CD4-positive, alpha-beta T cell treated with Interleukin-6 at 100 ng/mL for 8 hours (primary cell): ENCODE measurements around the gene TMED7.
A peak's percentile ranks its signal among the peaks of the same experiment; 100 is the strongest.

Source experiments
- DNase-seq: peaks from one replicate; pipeline ENCODE4 v3.0.0-alpha.2; 2020; ENCODE audit warnings: mixed read lengths, low spot score

Gene TMED7

DNA sequence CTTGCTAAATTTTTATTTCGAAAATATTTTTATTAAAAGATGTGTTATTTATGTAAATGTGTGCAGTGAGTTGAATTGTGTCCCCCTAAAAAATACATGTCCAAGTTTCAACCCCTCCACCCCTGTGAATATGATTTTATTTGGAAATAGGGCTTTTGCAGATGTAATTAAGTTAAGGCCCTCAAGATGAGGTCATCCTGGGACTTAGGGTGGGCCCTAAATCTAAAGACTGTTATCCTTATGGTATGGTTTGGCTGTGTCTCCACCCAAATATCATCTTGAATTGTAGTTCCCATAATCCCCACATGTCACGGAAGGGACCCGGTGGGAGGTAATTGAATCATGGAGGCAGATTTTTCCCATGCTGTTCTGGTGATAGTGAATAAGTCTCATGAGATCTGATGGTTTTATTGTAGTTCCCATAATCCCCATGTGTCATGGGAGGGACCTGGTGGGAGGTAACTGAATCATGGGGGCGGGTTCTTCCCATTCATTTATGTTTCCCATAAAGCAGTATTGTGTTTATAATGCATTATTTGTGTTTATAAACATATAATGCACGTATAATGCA is 1.5 kb upstream of the TMED7 start:
- no peak for DNase-seq

DNA sequence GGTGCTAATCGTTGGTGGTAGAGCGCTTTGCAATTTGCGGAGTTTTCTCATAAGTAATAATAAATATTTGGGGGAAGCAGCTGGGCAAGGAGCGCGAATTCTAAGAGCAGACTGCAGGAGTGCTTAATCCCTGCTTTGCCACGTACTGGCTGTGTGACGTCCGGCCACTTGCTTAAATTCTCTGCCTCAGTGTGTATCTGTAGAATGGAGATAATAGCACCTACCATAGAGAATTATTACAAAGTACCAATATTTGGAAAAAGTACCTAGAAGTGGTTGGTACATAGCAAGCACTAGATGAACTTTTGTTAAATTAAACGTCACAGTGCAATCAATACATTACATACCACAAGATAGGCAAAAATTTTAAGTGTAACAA is 598 bp upstream of the TMED7 start:
- DNase-seq: no peak

DNA sequence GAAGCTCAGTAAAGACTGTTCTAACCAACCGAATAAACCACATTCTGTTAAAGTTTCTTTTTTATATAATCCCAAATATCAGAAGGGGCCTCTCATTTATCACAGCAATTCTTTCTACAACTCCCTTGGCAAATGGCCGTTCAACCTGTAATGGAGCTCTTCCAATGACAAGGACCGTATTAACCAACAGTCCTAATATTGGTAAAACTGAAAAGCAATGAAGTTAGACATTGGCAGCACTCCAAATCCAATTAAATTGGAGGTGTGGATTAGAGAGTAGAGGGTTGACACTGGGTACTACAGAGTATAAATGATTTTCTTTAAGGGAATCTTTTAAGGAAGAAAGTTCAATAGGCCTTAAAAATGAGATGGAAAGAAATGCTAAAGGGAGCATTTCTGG is 842 bp downstream of the TMED7 start:
- DNase-seq: no peak

DNA sequence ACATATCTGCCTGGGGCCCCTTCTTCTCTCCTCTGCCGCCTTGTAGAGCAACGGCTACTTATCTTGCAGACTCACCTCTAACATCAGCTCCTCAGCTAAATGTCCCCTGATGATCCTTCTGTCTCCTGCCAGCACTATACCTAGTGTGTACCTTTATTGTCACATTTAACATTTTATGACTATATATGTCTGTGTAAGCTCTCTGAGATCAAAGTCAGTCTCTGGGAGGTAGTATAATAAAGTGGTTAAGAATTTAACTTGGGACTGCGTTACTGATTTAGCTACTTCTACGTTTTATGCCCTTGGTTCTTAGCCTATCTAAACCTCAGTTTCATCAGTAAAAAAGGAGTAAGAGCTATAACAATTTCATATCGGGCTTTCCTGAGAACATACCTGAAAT is 2.2 kb downstream of the TMED7 start:
- no peak for DNase-seq

DNA sequence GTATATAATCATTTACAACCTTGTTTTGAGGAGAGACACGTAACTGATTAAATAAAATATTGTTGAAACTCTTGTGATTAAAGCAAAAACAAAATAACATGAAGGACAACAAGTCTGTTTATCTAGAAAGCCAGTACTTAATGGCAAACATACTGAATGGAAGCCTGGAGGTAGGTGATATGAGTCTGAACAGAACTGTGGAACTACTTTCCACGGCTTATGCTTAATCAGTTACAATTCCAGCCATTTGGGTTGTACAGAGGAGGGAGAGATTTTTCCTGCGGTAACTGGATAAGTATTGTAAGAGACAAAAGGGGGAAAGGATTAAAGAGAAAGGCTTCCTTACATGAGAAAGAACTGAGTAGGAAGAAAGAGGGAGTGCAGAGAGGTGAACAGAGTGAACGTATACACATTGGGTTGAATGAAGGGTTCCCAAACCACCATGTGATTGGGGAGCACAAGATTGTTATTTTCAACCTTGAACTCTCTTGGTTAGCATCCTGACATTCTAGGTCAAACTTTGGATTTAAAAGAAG is 4.4 kb downstream of the TMED7 start:
- no peak for DNase-seq

DNA sequence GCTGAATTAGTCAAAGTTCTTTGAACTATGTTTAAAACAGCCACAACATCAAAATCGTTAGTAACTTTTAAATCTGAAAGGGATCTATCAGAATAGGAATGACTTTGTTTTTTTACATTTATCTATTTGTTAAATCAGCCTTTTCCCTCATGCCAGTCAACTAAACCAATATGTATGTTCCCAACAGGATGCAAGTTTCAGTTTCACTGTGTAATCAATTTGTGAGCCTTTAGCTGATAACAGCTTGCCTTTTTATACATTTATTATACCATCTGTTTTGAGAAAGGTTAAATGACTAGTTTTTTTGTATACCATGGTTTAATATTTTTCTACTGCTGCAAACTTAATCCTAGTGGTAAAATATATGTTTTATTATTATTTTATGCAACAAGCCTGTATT is 8.9 kb downstream of the TMED7 start:
- DNase-seq: no peak

DNA sequence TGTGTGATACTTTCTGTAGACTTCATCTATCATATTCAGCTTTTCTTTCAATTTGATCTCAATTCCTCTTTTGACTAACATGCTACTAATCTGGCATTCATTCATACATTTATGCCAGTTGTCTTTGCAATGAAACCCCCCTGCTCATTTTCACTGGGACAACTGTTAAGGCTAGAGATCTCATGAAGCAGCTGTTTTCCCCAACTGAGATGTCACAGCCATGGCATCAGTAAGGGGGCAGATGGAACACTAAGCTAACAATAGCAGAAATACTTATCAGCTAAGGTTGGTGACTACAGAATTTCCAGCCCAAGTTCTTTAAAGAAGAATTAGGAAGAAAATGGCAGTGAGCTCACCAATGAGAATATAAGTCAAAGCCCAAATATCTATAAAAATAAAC is 9.4 kb downstream of the TMED7 start:
- no peak for DNase-seq

DNA sequence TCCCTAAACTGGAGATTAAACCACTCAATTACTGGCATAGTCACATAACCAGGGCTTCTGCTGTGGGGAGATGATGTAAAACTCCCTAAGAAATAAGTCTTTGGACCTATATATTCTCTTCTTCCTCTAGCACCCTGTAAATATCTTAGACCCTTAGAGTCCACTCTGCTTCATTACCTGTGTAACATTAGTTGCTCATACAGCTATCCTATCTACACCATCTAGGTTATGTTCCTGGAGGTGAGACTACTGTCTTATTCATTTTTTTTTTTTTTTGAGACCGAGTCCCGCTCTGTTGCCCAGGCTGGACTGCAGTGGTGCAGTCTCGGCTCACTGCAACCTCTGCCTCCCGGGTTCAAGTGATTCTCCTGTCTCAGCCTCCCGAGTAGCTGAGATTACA is 14.0 kb downstream of the TMED7 start:
- no peak for DNase-seq

DNA sequence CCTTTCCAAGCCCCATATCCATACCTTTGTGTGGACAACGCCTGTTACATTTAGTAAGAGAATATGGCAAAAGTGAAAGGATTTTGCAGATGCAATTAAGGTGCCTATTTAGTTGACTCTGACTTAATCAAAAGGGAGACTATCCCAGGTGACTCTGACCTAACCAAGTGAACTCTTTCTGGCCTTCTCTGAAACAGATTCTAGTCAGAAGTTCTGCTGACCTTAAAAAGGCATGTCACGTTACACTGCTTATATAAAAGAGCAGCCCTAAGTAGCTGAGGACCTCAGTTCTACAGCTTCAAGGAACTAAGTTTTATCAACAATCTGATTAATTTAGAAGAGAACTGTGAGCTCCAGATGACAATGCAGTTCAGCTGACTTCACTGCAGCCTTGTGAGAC is 17.9 kb downstream of the TMED7 start:
- no peak for DNase-seq

DNA sequence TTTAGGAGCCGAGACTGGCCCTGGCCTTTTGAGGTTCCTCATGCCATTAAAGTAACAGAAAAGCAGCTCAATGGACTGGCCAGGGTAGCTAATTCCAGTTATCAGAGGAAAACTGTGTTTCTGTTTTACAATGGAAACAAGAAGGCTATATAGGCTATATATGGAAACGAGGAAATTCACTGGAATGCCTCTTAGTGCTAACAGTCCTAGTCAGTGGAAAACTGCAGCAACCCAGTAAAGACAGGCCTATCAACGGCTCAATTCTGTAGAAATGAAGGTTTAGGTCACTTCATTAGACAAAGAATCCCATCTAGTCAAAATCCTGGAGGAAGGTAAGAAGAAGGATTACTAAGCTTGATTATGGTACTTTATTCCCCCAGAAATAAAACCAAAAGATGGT is 20.4 kb downstream of the TMED7 start:
- no peak for DNase-seq

DNA sequence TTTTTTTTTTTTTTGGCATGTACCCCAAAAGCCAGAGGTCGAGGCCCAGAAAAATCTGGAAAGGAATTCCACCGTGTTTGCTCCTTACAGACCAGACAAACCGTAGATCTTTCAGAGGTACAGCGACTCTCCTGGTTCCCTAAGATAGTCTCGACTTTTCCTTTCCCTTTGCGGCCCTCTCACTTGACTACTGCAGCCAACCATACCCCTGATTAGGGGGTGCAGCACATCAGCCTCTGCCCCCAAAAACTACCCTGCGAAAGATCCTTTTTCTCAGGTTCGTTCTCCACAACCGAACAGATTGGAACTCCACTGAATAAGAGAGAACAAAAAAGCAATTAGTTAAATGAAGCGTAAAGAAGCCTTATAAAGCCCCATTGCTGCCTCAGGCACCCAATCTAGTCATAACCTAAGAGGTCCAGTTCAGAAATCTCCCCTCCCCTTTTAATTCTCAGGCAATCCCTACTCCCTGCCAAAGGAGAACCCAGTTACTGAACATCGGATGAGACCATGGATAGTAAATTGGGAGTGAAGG is 23.2 kb downstream of the TMED7 start:
- DNase-seq: no peak

DNA sequence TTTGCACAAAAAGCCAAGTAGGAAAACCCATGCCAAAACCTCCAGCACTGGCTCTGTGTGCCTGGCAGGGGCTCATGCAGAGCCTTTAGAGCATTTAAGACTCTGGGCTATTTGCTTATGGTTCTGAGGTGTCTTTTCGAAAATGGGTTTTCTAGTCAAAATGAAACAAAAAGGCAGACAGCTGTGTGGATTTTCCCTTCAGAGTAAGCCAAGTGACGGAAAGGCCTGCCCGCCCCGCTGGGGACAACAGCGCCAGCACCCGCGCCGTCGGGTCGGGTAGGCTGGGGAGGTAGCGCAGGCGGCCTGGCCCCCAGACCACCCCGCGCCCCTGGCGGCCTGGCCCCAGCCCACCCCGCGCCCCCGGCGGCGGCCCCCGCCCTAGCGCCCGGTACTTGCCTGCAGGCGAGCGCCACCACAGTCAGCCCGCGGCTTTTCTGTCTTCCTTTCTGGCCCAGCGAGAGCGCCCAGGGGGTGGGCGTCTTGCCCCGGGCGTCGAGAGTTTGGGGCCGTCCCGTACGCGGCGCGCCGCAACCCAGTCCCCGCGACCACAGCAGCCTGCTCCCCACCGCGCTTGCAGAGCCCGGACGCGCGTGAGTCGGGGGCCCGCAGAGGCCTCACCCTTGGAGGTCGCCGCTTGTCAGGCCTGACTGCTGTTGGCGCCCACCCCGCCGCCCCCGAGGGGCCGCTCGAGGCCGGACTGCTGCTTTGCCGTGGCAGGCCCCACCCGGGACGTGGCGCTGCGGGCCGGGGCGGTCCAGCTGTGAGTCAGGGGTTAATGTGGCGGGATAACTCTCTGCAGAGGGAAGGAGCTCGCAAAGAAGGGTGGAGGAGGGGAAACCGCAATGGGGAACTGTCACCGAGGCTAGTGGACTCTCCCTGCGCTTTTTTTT is 23.9 kb downstream of the TMED7 start, which contains the start of gene TICAM2:
Gene TICAM2 (minus strand): TSS at position 779 of the 890 bp plus-strand sequence. CDS start 21,223 bp downstream, outside the sequence.
- DNase-seq: peak; percentile 36

DNA sequence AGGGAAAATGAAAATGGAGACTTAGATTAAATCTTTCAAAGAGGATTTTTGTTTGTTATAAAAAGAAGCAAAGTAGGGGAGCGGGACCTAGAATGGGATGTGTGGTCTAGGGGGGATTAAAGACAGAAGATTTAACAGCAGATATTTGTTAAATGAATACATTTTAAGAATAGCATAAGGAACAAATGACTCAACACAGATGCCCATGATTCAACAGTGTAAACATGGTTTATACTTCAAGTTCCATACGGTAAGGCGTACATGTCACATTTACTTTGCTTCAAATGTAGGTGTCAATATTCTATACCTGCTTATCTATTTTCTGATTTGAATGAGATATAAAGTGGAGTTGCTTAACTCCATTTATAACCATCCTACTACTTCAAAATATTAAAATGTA is 25.1 kb downstream of the TMED7 start:
- DNase-seq: no peak

DNA sequence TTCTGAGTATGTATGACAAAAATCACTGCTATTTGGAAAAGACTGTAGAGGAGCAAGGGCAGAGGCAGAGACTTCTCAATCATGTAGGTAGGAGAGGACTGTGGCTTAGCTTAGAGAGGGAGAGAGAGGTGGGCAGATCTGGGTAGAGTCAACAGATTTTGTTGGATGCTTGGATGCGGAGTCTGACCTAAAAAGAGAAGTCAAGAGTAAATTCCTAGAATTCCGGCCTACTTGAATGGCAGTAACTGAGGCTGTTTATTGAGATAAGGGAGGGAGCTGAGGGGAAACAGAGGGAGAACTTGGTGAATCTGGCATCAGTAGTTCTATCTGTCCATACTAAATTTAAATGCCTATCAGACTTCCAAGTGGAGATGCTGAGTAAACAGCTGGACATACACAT is 25.9 kb downstream of the TMED7 start:
- DNase-seq: no peak

DNA sequence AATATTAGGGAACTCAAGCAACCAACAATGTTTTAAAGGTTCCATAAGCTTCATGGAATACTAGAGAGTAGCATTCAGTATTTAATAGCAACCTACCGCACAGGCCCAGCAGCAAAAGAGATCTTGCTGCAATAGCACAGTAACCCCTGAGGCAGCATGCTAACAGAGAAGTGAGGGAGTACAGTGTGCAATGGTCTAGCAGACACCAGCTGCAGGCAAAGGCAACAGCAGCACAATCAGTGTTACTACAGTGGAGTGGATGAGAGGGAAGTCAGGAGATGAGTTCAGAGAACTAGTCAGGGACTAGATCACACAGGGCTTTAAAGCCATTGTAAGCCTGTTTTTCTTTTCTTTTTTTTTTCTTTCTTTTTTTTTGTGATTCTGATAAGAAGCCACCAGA is 26.3 kb downstream of the TMED7 start:
- no peak for DNase-seq

DNA sequence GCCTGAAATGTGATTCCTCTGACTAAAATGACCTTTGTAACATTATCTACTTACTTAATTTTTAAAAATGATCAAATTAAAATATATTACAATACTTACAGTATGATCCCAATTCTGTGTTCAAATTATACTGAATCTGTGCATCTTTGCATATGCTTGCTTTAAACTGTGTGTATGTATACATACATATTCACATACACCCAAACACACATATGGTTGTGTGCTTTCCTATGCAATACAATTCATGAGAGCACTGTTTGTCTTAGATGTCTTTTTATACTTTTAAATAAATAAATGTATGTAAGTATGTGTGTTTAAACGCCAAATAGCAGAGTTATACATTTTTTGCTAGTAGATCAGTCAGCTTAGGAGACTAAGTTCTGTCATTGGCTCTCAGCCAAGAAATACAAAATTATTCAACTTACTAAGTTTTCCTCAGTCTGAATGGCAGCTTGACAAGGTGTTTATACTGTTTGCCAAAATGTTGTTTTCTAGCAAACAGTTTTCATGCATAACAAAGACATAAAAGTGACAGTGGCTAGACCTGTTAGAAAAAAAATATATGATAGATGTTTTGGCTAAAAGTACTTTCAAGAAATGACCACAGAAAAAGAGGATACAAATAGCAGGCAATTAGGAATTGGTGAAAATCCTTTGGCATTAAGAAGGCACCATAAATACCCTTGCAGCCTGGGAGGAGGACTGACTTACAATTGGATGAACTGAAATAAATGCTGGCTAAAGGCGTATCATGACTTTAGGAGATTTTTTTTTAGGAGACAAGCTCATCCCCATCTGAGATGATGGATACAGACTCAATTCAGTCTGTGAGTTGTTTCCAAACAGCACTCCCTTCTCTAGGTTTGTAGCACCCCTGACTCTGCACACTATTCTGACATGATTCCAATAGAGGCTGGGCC is 31.4 kb downstream of the TMED7 start:
- no peak for DNase-seq

DNA sequence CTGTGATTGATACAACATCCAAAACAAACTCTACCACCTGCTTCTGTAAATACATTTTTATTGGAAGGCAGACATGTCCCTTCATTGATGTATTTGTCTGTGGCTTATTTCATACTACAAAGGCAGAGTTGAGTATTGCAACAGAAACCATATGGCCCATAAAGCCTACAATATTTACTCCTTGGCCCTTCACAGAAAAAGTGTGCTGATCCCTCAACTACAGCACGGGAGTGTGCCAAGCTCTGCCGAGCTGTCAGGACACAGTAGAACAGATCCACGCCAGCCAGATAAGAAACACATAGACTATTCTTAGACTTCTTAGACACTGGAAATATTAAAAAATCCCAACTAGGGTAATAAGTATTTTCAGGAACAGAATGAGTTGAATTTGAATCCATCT is 36.8 kb downstream of the TMED7 start:
- no peak for DNase-seq

DNA sequence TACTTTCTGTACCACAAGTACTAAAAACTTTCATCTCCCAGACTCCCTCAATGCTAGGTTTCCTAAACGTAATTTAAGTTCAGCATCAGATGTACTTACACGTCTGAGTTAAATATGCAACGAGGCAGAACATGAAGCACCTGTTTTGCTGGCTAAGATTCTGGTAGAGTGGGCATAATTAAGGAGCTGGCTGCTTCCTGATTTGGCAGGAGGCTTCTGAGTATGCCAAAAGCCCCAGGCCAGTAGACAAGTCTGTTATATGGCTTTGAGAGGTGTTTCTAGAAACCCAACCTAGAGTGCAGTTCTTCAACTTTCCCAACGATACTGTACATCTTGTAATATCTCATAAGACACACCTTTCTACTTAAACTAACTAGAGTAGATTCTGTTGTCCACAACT is 37.2 kb downstream of the TMED7 start:
- DNase-seq: no peak

DNA sequence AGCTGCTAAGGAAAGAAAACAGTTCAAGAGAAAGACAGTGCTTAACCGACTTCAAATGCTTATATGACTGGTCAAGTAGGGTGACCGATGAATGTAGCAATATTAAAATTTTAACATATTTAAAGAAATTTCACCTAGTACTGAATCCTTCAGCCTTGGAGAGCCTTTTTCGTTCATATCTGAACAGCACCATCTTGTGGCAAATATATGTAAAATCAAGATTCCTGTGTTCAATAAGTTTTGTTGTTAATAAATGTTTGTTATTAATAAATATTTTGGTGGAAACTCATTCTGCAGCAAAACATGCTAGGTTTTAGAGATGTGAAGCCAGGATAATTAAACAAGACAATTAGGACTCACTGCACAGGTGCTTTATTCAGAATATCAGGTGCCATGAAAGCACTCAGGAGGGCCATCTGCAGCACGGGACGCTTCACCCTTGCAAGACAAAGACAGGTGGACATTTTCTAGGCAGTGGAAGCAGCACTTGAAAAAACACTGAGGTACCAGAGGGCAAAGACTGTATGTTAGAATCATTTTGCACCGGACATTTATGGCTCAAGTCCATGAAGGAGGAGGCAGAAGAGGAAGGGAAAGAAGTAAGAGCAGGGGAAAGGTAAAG is 39.2 kb downstream of the TMED7 start:
- DNase-seq: no peak

DNA sequence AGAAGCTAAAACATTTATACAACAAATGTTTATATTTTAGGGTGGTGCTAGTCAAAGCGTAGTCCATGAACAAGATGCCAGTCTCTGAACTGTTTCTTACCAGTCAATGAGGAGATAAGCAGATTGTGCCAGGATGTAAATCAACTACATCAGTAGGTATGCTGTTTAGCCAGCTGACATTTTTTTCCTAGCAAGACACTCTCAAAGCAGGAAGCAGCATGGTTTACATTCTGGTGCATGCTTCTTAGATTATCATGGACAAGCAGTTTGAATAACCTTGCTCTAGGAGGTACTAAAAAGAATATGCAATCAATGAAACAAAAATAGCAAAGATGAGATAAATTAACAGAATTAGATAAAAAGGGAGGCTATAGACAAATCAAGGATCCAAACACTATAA is 40.6 kb downstream of the TMED7 start:
- no peak for DNase-seq

DNA sequence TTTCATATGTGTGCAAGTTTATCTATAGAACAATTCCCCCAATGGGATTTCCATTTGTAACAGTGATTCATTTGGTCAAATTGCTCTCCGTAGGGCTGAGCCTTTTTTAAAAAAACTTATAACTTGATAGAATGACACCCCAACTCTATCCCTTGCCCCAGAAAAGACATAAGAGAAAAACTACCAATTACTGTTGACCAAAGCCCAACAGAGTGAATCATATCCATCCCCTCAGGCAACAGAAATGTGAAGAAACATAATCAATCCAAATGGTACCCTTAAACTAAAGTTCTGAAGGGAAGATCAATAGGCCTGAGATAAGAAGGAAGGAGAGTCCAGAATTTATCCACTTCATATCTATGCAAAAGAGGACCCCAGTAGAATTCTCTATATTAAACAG is 41.3 kb downstream of the TMED7 start:
- no peak for DNase-seq

DNA sequence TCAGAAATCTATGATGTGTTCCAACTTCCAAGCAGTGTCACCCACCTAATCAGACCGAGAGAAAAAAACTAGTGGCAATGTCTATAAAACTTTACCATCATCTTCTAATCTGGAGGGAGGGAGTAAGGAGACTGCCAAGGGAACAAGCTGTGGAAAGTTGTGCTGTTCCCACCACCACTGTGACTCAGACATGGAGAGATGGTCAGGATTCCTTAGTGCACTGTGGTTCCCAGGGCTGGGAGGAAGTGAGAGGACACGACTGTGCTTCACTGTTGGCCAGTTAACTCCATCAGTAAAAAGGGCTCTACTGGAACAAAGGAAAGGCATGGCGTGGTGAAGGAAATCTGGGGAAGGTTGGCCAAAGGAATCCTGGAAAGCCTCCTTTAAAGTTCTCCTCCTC is 42.4 kb downstream of the TMED7 start:
- no peak for DNase-seq
